Activated CD8-positive, alpha-beta T cell treated with anti-CD3 and anti-CD28 coated beads, Interleukin-2, amount 10 ng/mL, durations not matched to agents 7 days and 5 days (primary cell): Measurements from ENCODE around the gene MSH6. TPM values are rescaled to one million over a fixed set of nuclear protein-coding genes. Genes with fewer than 3 reads are reported as not detected.

Experiments
- ATAC-seq: fragments of 150-1000 bp; cut with Tn5 transposase; one replicate; pipeline ENCODE4 v1.10.0; 2021; ENCODE audit warnings: moderate library complexity
- CTCF ChIA-PET: fragments of 350-600 bp; sonication (Branson Sonifier 250); formaldehyde crosslinking; loops from one replicate; lab custom pipeline; 2021; ENCODE audit warnings: antibody characterized with exemption; lab: Charles Lee
- POLR2A ChIA-PET: fragments of 350-600 bp; sonication (Branson Sonifier 250); formaldehyde crosslinking; loops from one replicate; lab custom pipeline; 2021; ENCODE audit warnings: antibody characterized with exemption; lab: Charles Lee
- DNase-seq: peaks from one replicate; pipeline ENCODE4 v3.0.0-alpha.2; 2020
- H3K27ac Mint-ChIP-seq: one replicate; pipeline ENCODE4 v1.8.0; 2021; ENCODE audit warnings: mild to moderate bottlenecking, mixed read lengths
- H3K27me3 Mint-ChIP-seq: one replicate; pipeline ENCODE4 v1.8.0; 2021; ENCODE audit warnings: low read depth, mixed read lengths
- H3K36me3 Mint-ChIP-seq: one replicate; pipeline ENCODE4 v1.8.0; 2021; ENCODE audit warnings: low read depth, mixed read lengths
- H3K4me1 Mint-ChIP-seq: one replicate; pipeline ENCODE4 v1.8.0; 2021; ENCODE audit warnings: low read depth, mixed read lengths
- H3K4me3 Mint-ChIP-seq: one replicate; pipeline ENCODE4 v1.8.0; 2021; ENCODE audit warnings: mild to moderate bottlenecking, mixed read lengths
- H3K9me3 Mint-ChIP-seq: one replicate; pipeline ENCODE4 v1.8.0; 2022; ENCODE audit warnings: mixed read lengths; ENCODE audit not compliant: insufficient read depth
- total RNA-seq, 2 experiments: library from RNA; stranded (reverse); gene quantifications; one replicate each; pipeline ENCODE4 v1.2.3, GENCODE V29; 2021

Gene MSH6
- total RNA-seq, 2 experiments from 2014 or later: 96.4 to 107 TPM

- ChIA-PET CTCF (interaction anchor here (0.6 to 3.2 kb wide), 54 partner anchors 9 to 681 kb away, joined by 3 to 49 read pairs (median 4); partner anchors contain the start of genes MSH2 and MSH6), POLR2A (no interaction called here)
- H3K4me1 Mint-ChIP-seq: peaks cover 8% of the 10 kb centered on the region
- ATAC-seq (peak; percentile 83), DNase-seq (peak; percentile 74)
- H3K4me3 Mint-ChIP-seq: peak overlapping the region; percentile 37
- no peaks in the 10 kb centered on the region for H3K9me3 Mint-ChIP-seq
- peaks cover 3% of the 10 kb centered on the region for H3K27me3 Mint-ChIP-seq
- no peak overlapping the region for H3K27ac Mint-ChIP-seq
- no peaks in the 10 kb centered on the region for H3K36me3 Mint-ChIP-seq
Observed at GRCh38 chr2:47767880-47768609, 14.9 kb upstream of the MSH6 start.

- ChIA-PET POLR2A (interaction anchor here (1.1 kb wide), 1 partner anchor 11 kb away, joined by 5 read pairs; no protein-coding TSS in a partner anchor), CTCF (interaction anchor here (0.9 to 1.2 kb wide), 2 partner anchors 381 to 435 kb away, joined by 3 to 4 read pairs; no protein-coding TSS in a partner anchor)
- ATAC-seq (no peak), DNase-seq (no peak)
- Mint-ChIP-seq H3K36me3 (no peaks in the 10 kb centered on the region), H3K4me1 (peaks cover 8% of the 10 kb centered on the region), H3K9me3 (no peaks in the 10 kb centered on the region), H3K4me3 (no peak overlapping the region), H3K27ac (no peak overlapping the region), H3K27me3 (peaks cover 3% of the 10 kb centered on the region)
Observed at GRCh38 chr2:47769318-47769717, 13.6 kb upstream of the MSH6 start.

- CTCF ChIA-PET: interaction anchor here (1.1 kb wide), 1 partner anchor 136 kb away, joined by 3 read pairs; no protein-coding TSS in a partner anchor
- H3K9me3 Mint-ChIP-seq: no peaks in the 10 kb centered on the region
- H3K27me3 Mint-ChIP-seq: peaks cover 6% of the 10 kb centered on the region
- POLR2A ChIA-PET: interaction anchor here (1.6 kb wide), 1 partner anchor 12 kb away, joined by 4 read pairs; the partner anchor contains the start of gene MSH6
- H3K36me3 Mint-ChIP-seq: no peaks in the 10 kb centered on the region
- no peak overlapping the region for H3K27ac Mint-ChIP-seq
- H3K4me1 Mint-ChIP-seq: peaks cover 8% of the 10 kb centered on the region
- DNase-seq (no peak), ATAC-seq (no peak)
- H3K4me3 Mint-ChIP-seq: no peak overlapping the region
Observed at GRCh38 chr2:47771211-47771610, 11.7 kb upstream of the MSH6 start.

- ATAC-seq (no peak), DNase-seq (no peak)
- Mint-ChIP-seq H3K9me3 (no peaks in the 10 kb centered on the region), H3K4me3 (no peak overlapping the region), H3K4me1 (peaks cover 8% of the 10 kb centered on the region), H3K27me3 (peaks cover 6% of the 10 kb centered on the region), H3K36me3 (no peaks in the 10 kb centered on the region), H3K27ac (no peak overlapping the region)
- CTCF ChIA-PET: no interaction called here
- POLR2A ChIA-PET: interaction anchor here (1.6 kb wide), 1 partner anchor 11 kb away, joined by 4 read pairs; the partner anchor contains the start of gene MSH6
Observed at GRCh38 chr2:47772343-47772742, 10.6 kb upstream of the MSH6 start.

GRCh38 chr2:47774567-47774966 lies 8.4 kb upstream of the MSH6 start:
- H3K9me3 Mint-ChIP-seq: no peaks in the 10 kb centered on the region
- peaks cover 3% of the 10 kb centered on the region for H3K4me1 Mint-ChIP-seq
- ChIA-PET POLR2A (interaction anchor here (0.6 kb wide), 1 partner anchor 662 kb away, joined by 3 read pairs; no protein-coding TSS in a partner anchor), CTCF (no interaction called here)
- peaks cover 9% of the 10 kb centered on the region for H3K27me3 Mint-ChIP-seq
- H3K4me3 Mint-ChIP-seq: no peak overlapping the region
- no peaks in the 10 kb centered on the region for H3K36me3 Mint-ChIP-seq
- no peak for ATAC-seq
- H3K27ac Mint-ChIP-seq: no peak overlapping the region
- DNase-seq: no peak

GRCh38 chr2:47777277-47777937 lies 5.5 kb upstream of the MSH6 start:
- Mint-ChIP-seq H3K4me1 (no peaks in the 10 kb centered on the region), H3K9me3 (no peaks in the 10 kb centered on the region), H3K36me3 (no peaks in the 10 kb centered on the region), H3K4me3 (no peak overlapping the region), H3K27ac (no peak overlapping the region), H3K27me3 (peaks cover 9% of the 10 kb centered on the region)
- no peak for ATAC-seq
- no peak for DNase-seq
- ChIA-PET POLR2A (no interaction called here), CTCF (interaction anchor here (8.7 kb wide), 1 partner anchor 10 kb away, joined by 49 read pairs; no protein-coding TSS in a partner anchor)

- Mint-ChIP-seq H3K9me3 (no peaks in the 10 kb centered on the region), H3K27ac (no peak overlapping the region), H3K36me3 (no peaks in the 10 kb centered on the region), H3K27me3 (peaks cover 6% of the 10 kb centered on the region), H3K4me1 (no peaks in the 10 kb centered on the region), H3K4me3 (no peak overlapping the region)
- DNase-seq (no peak), ATAC-seq (no peak)
- CTCF ChIA-PET: interaction anchor here (8.7 kb wide), 1 partner anchor 11 kb away, joined by 49 read pairs; no protein-coding TSS in a partner anchor
- POLR2A ChIA-PET: no interaction called here
Observed at GRCh38 chr2:47778698-47779425, 4.1 kb upstream of the MSH6 start.

GRCh38 chr2:47779426-47779790 lies 3.5 kb upstream of the MSH6 start:
- H3K36me3 Mint-ChIP-seq: peaks cover 3% of the 10 kb centered on the region
- ATAC-seq: no peak
- no peaks in the 10 kb centered on the region for H3K9me3 Mint-ChIP-seq
- H3K27ac Mint-ChIP-seq: no peak overlapping the region
- H3K4me1 Mint-ChIP-seq: no peaks in the 10 kb centered on the region
- ChIA-PET CTCF (interaction anchor here (8.7 kb wide), 1 partner anchor 12 kb away, joined by 49 read pairs; no protein-coding TSS in a partner anchor), POLR2A (no interaction called here)
- no peak overlapping the region for H3K4me3 Mint-ChIP-seq
- no peak for DNase-seq
- H3K27me3 Mint-ChIP-seq: peaks cover 6% of the 10 kb centered on the region

- POLR2A ChIA-PET: interaction anchor here (0.6 to 1.8 kb wide), 11 partner anchors 9 to 666 kb away, joined by 3 to 5 read pairs (median 3); partner anchors contain the start of gene MSH2
- peak overlapping the region; percentile 85 for H3K4me3 Mint-ChIP-seq
- peaks cover 19% of the 10 kb centered on the region for H3K36me3 Mint-ChIP-seq
- no peak for ATAC-seq
- no peaks in the 10 kb centered on the region for H3K9me3 Mint-ChIP-seq
- peak overlapping the region; percentile 82 for H3K27ac Mint-ChIP-seq
- CTCF ChIA-PET: interaction anchor here (0.6 to 8.7 kb wide), 5 partner anchors 15 to 447 kb away, joined by 3 to 49 read pairs (median 3); no protein-coding TSS in a partner anchor
- DNase-seq: no peak
- H3K4me1 Mint-ChIP-seq: peaks cover 20% of the 10 kb centered on the region
- H3K27me3 Mint-ChIP-seq: peaks cover 3% of the 10 kb centered on the region
Observed at GRCh38 chr2:47782381-47782670, 619 bp upstream of the MSH6 start.

- peak; percentile 71 for DNase-seq
- peaks cover 21% of the 10 kb centered on the region for H3K36me3 Mint-ChIP-seq
- peaks cover 22% of the 10 kb centered on the region for H3K4me1 Mint-ChIP-seq
- H3K9me3 Mint-ChIP-seq: no peaks in the 10 kb centered on the region
- ATAC-seq: peak; percentile 40
- CTCF ChIA-PET: interaction anchor here (8.7 kb wide), 1 partner anchor 16 kb away, joined by 49 read pairs; no protein-coding TSS in a partner anchor
- POLR2A ChIA-PET: interaction anchor here (0.6 to 1.9 kb wide), 13 partner anchors 10 to 665 kb away, joined by 3 to 5 read pairs (median 3); partner anchors contain the start of gene MSH2
- no peaks in the 10 kb centered on the region for H3K27me3 Mint-ChIP-seq
- H3K4me3 Mint-ChIP-seq: peak overlapping the region; percentile 85
- peak overlapping the region; percentile 92 for H3K27ac Mint-ChIP-seq
Observed at GRCh38 chr2:47783486-47784351, 774 bp downstream of the MSH6 start.
